ENCODE measurements around the gene CRELD1.

Gene CRELD1

DNA sequence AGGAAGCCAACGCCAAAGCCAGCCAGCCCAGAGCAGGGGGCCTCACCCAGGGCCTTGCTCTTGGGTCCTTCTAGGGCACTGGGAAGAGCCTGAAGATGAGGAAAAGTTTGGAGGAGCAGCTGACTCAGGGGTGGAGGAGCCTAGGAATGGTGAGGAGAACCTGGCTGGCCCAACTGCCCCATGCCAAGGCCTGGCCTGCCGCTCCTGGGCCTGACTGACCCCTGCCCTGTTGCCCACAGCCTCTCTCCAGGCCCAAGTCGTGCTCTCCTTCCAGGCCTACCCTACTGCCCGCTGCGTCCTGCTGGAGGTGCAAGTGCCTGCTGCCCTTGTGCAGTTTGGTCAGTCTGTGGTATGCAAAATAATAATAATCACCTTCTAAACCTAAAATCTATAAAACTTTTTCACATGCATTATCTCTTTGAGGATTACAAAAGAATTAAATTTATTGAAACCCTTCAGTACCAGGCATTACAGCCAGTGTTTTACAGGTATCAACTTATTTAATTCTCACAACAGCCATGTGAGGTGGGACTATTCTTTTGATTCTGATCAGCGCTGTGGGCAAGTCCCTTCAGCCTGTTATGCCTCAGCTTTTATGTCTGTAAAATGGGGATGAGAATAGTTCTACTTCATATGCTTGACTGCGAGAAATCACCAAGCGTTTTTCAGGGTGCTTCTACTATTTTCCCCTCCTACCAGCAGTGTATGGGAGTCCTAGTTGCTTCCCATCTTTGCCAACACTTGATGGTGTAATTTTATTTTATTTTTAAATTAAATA, 15.2 kb upstream of the CRELD1 start:
- H3K27ac ChIP-seq (replicated peaks; ENCODE audit: low read length), result no peak overlapping the region
- H2BK12ac ChIP-seq (ENCODE audit: low read length), result peak overlapping the region; percentile 63
- peak overlapping the region; percentile 73 for H3K23ac ChIP-seq (ENCODE audit: low read depth, low read length, poor library complexity)
- no peak overlapping the region for H3K9ac ChIP-seq (ENCODE audit: low read depth, low read length, poor library complexity)
- no peak overlapping the region for H3K4ac ChIP-seq (ENCODE audit: low read length)
- DNase-seq (ENCODE audit: low spot score), result no peak
- no peaks in the 10 kb centered on the region for H3K79me1 ChIP-seq (ENCODE audit: low read depth, low read length)
- H3K9me3 ChIP-seq (replicated peaks in 1 of 2; ENCODE audit: control insufficient read depth in 2 of 2, insufficient read depth in 1 of 2, low read depth in 1 of 2, low read length in 2 of 2), result no peaks in the 10 kb centered on the region
- no peak overlapping the region for H2BK120ac ChIP-seq (ENCODE audit: low read depth, low read length)
- no peak overlapping the region for H3K4me2 ChIP-seq (ENCODE audit: insufficient read depth, low read length, poor library complexity, severe bottlenecking)
- peak overlapping the region; percentile 45 for H2BK15ac ChIP-seq (ENCODE audit: low read length)
- H3K14ac ChIP-seq (ENCODE audit: low read length), result peak overlapping the region; percentile 47
- H3K27me3 ChIP-seq (ENCODE audit: control insufficient read depth in 3 of 3, insufficient read depth in 3 of 3, low read depth in 1 of 3, low read length in 3 of 3), result peaks cover 0 to 15% (median 0%) of the 10 kb centered on the region in 3 experiments
- H2AFZ ChIP-seq (ENCODE audit: low read length), result no peak overlapping the region
- H4K8ac ChIP-seq (ENCODE audit: low read depth, low read length), result no peak overlapping the region
- peaks cover 12 to 17% of the 10 kb centered on the region in 2 donors for H3K4me1 ChIP-seq (ENCODE audit: control insufficient read depth in 2 of 2, insufficient read depth in 1 of 2, low read depth in 1 of 2, low read length in 2 of 2)
- no CpG with 5 or more reads among the region's 8 CpGs for WGBS, 2 donors (ENCODE audit: extremely low coverage in 2 of 2, insufficient read length in 2 of 2, insufficient replicate concordance in 1 of 2)
- H3K18ac ChIP-seq (ENCODE audit: low read length), result no peak overlapping the region
- peak overlapping the region; percentile 20 for H2AK5ac ChIP-seq (ENCODE audit: low read depth, low read length)
- H2BK5ac ChIP-seq (ENCODE audit: low read length), result peak overlapping the region; percentile 61
- peak overlapping the region; percentile 56 for H4K91ac ChIP-seq (ENCODE audit: low read depth, low read length, poor library complexity)
- no peak overlapping the region for H3K4me3 ChIP-seq (ENCODE audit: low read length in 2 of 2)
- H3K36me3 ChIP-seq (replicated peaks in 1 of 2; ENCODE audit: control insufficient read depth in 2 of 2, insufficient read depth in 2 of 2, low read length in 2 of 2), result no peaks in the 10 kb centered on the region

DNA sequence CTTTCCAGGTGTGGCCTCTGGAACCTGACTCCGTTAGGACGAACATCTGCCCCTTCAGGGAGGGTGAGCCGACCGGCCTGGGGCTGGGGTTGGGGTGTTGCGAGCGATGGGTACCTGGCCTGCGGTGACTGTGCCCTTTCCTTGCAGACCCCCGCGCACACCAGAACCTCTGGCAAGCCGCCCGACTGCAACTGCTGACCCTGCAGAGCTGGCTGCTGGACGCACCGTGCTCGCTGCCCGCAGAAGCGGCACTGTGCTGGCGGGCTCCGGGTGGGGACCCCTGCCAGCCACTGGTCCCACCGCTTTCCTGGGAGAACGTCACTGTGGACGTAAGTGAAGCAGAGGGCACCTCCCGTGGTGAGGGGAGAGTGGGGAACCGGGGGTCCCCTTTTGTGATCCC, 5.5 kb upstream of the CRELD1 start:
- no peak overlapping the region for H3K4me3 ChIP-seq (ENCODE audit: low read length in 2 of 2)
- H4K8ac ChIP-seq (ENCODE audit: low read depth, low read length), result no peak overlapping the region
- no peak overlapping the region for H4K91ac ChIP-seq (ENCODE audit: low read depth, low read length, poor library complexity)
- H3K9me3 ChIP-seq (replicated peaks in 1 of 2; ENCODE audit: control insufficient read depth in 2 of 2, insufficient read depth in 1 of 2, low read depth in 1 of 2, low read length in 2 of 2), result peaks cover 0 to 2% of the 10 kb centered on the region in 2 donors
- no peak overlapping the region for H2AFZ ChIP-seq (ENCODE audit: low read length)
- H3K4ac ChIP-seq (ENCODE audit: low read length), result no peak overlapping the region
- H3K9ac ChIP-seq (ENCODE audit: low read depth, low read length, poor library complexity), result no peak overlapping the region
- H2AK5ac ChIP-seq (ENCODE audit: low read depth, low read length), result peak overlapping the region; percentile 19
- H3K36me3 ChIP-seq (replicated peaks in 1 of 2; ENCODE audit: control insufficient read depth in 2 of 2, insufficient read depth in 2 of 2, low read length in 2 of 2), result no peaks in the 10 kb centered on the region
- H2BK12ac ChIP-seq (ENCODE audit: low read length), result no peak overlapping the region
- H3K4me2 ChIP-seq (ENCODE audit: insufficient read depth, low read length, poor library complexity, severe bottlenecking), result no peak overlapping the region
- no peak overlapping the region for H3K14ac ChIP-seq (ENCODE audit: low read length)
- peaks cover 0 to 3% of the 10 kb centered on the region in 2 donors for H3K4me1 ChIP-seq (ENCODE audit: control insufficient read depth in 2 of 2, insufficient read depth in 1 of 2, low read depth in 1 of 2, low read length in 2 of 2)
- no peak overlapping the region for H2BK120ac ChIP-seq (ENCODE audit: low read depth, low read length)
- H3K23ac ChIP-seq (ENCODE audit: low read depth, low read length, poor library complexity), result no peak overlapping the region
- DNase-seq (ENCODE audit: low spot score), result no peak
- no peak overlapping the region for H2BK15ac ChIP-seq (ENCODE audit: low read length)
- no peak overlapping the region for H2BK5ac ChIP-seq (ENCODE audit: low read length)
- no CpG with 5 or more reads among the region's 23 CpGs for WGBS, 2 donors (ENCODE audit: extremely low coverage in 2 of 2, insufficient read length in 2 of 2, insufficient replicate concordance in 1 of 2)
- H3K27ac ChIP-seq (replicated peaks; ENCODE audit: low read length), result no peak overlapping the region
- no peak overlapping the region for H3K18ac ChIP-seq (ENCODE audit: low read length)
- H3K27me3 ChIP-seq (ENCODE audit: control insufficient read depth in 3 of 3, insufficient read depth in 3 of 3, low read depth in 1 of 3, low read length in 3 of 3), result no peaks in the 10 kb centered on the region
- H3K79me1 ChIP-seq (ENCODE audit: low read depth, low read length), result no peaks in the 10 kb centered on the region

DNA sequence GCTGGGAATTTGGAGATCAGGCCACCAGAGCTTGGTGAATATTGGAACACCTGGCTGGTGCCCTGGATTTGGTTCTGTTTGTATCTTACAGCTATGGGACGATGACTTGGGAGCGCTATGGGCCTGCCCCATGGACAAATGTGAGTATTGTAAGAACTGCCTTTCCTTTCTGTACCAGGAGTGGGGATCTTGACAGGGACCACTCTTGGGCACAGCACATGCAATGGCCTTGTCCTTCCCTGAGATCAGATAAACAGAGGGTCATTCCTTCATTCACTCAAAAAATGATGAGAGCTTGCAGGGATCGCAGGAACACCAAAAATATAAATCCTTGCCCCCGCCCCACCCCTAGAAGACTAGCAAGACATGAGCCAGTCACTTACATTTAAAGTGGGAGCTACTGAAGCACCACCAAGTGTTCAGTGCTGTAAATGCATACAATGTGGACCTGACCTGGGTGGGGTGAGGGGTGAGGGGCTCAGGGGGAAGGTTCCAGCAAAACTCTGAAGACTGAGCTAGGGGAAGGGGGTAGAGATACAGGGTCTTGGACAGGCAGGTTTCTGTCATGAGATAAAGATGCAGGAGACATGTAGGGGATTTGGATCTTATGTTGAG, 2.7 kb upstream of the CRELD1 start:
- Histone ChIP-seq H4K91ac (ENCODE audit: low read depth, low read length, poor library complexity) (no peak overlapping the region), H2BK15ac (ENCODE audit: low read length) (no peak overlapping the region), H3K4me3 (ENCODE audit: low read length in 2 of 2) (no peak overlapping the region), H3K79me1 (ENCODE audit: low read depth, low read length) (no peaks in the 10 kb centered on the region), H4K8ac (ENCODE audit: low read depth, low read length) (no peak overlapping the region), H3K18ac (ENCODE audit: low read length) (no peak overlapping the region), H2BK5ac (ENCODE audit: low read length) (no peak overlapping the region), H3K9me3 (replicated peaks in 1 of 2; ENCODE audit: control insufficient read depth in 2 of 2, insufficient read depth in 1 of 2, low read depth in 1 of 2, low read length in 2 of 2) (peaks cover 0 to 2% of the 10 kb centered on the region in 2 donors), H2AFZ (ENCODE audit: low read length) (no peak overlapping the region), H3K36me3 (replicated peaks in 1 of 2; ENCODE audit: control insufficient read depth in 2 of 2, insufficient read depth in 2 of 2, low read length in 2 of 2) (peaks cover 0 to 8% of the 10 kb centered on the region in 2 donors), H3K27me3 (ENCODE audit: control insufficient read depth in 3 of 3, insufficient read depth in 3 of 3, low read depth in 1 of 3, low read length in 3 of 3) (no peaks in the 10 kb centered on the region), H3K14ac (ENCODE audit: low read length) (no peak overlapping the region), H3K9ac (ENCODE audit: low read depth, low read length, poor library complexity) (no peak overlapping the region), H2AK5ac (ENCODE audit: low read depth, low read length) (no peak overlapping the region), H3K4me1 (ENCODE audit: control insufficient read depth in 2 of 2, insufficient read depth in 1 of 2, low read depth in 1 of 2, low read length in 2 of 2) (peaks cover 7 to 10% of the 10 kb centered on the region in 2 donors), H3K4ac (ENCODE audit: low read length) (no peak overlapping the region), H3K27ac (replicated peaks; ENCODE audit: low read length) (no peak overlapping the region), H2BK12ac (ENCODE audit: low read length) (no peak overlapping the region), H3K4me2 (ENCODE audit: insufficient read depth, low read length, poor library complexity, severe bottlenecking) (no peak overlapping the region), H2BK120ac (ENCODE audit: low read depth, low read length) (no peak overlapping the region), H3K23ac (ENCODE audit: low read depth, low read length, poor library complexity) (no peak overlapping the region)
- no CpG with 5 or more reads among the region's 4 CpGs for WGBS, 2 donors (ENCODE audit: extremely low coverage in 2 of 2, insufficient read length in 2 of 2, insufficient replicate concordance in 1 of 2)
- DNase-seq (ENCODE audit: low spot score), result no peak

DNA sequence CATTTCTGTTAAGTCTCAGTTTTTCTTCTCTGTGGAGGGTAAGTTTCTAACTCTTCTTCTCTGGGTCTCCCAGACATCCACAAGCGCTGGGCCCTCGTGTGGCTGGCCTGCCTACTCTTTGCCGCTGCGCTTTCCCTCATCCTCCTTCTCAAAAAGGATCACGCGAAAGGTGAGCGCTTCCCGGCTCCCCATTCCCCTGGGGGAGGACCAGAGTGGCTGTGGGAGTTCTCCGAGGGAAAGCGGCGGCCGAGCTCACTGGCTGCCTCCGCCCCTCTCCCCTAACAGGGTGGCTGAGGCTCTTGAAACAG, 1.1 kb upstream of the CRELD1 start:
- H3K23ac ChIP-seq (ENCODE audit: low read depth, low read length, poor library complexity), result peak overlapping the region; percentile 99
- no peak overlapping the region for H3K4ac ChIP-seq (ENCODE audit: low read length)
- H3K4me2 ChIP-seq (ENCODE audit: insufficient read depth, low read length, poor library complexity, severe bottlenecking), result peak overlapping the region; percentile 99
- H3K14ac ChIP-seq (ENCODE audit: low read length), result no peak overlapping the region
- peaks cover 0 to 2% of the 10 kb centered on the region in 2 donors for H3K9me3 ChIP-seq (replicated peaks in 1 of 2; ENCODE audit: control insufficient read depth in 2 of 2, insufficient read depth in 1 of 2, low read depth in 1 of 2, low read length in 2 of 2)
- no peak overlapping the region for H2BK15ac ChIP-seq (ENCODE audit: low read length)
- peak overlapping the region; percentile 84 for H3K18ac ChIP-seq (ENCODE audit: low read length)
- no peak overlapping the region for H4K91ac ChIP-seq (ENCODE audit: low read depth, low read length, poor library complexity)
- no peak overlapping the region for H2BK120ac ChIP-seq (ENCODE audit: low read depth, low read length)
- H2BK5ac ChIP-seq (ENCODE audit: low read length), result no peak overlapping the region
- H3K27ac ChIP-seq (replicated peaks; ENCODE audit: low read length), result no peak overlapping the region
- H2AK5ac ChIP-seq (ENCODE audit: low read depth, low read length), result no peak overlapping the region
- peak overlapping the region in 1 of 2 donors; percentile 74 for H3K4me3 ChIP-seq (ENCODE audit: low read length in 2 of 2)
- peaks cover 3 to 24% of the 10 kb centered on the region in 2 donors for H3K36me3 ChIP-seq (replicated peaks in 1 of 2; ENCODE audit: control insufficient read depth in 2 of 2, insufficient read depth in 2 of 2, low read length in 2 of 2)
- no peak overlapping the region for H3K9ac ChIP-seq (ENCODE audit: low read depth, low read length, poor library complexity)
- H3K4me1 ChIP-seq (ENCODE audit: control insufficient read depth in 2 of 2, insufficient read depth in 1 of 2, low read depth in 1 of 2, low read length in 2 of 2), result peaks cover 7 to 10% of the 10 kb centered on the region in 2 donors
- no peaks in the 10 kb centered on the region for H3K79me1 ChIP-seq (ENCODE audit: low read depth, low read length)
- H2AFZ ChIP-seq (ENCODE audit: low read length), result peak overlapping the region; percentile 96
- no peaks in the 10 kb centered on the region for H3K27me3 ChIP-seq (ENCODE audit: control insufficient read depth in 3 of 3, insufficient read depth in 3 of 3, low read depth in 1 of 3, low read length in 3 of 3)
- WGBS, 2 donors (ENCODE audit: extremely low coverage in 2 of 2, insufficient read length in 2 of 2, insufficient replicate concordance in 1 of 2), result no CpG with 5 or more reads among the region's 13 CpGs
- no peak overlapping the region for H2BK12ac ChIP-seq (ENCODE audit: low read length)
- H4K8ac ChIP-seq (ENCODE audit: low read depth, low read length), result no peak overlapping the region
- DNase-seq (ENCODE audit: low spot score), result no peak

All from neuronal stem cell (in vitro differentiated cells).